OCI-LY7 (cell line): ENCODE results near the gene TGFBI. TPM values are rescaled to one million over a fixed set of nuclear protein-coding genes. Genes with fewer than 3 reads are reported as not detected.

Experiments
- BruUV-seq: library from RNA; stranded (reverse); fragments of 400-500 nt; replicated peaks from 2 replicates; lab custom pipeline; 2021; lab: Mats Ljungman, UMichigan
- CTCF ChIA-PET: fragments of 300-600 bp; sonication (Branson Sonifier 250); formaldehyde crosslinking; loops from one replicate; lab custom pipeline; 2022; ENCODE audit warnings: antibody characterized with exemption; ENCODE audit not compliant: unreplicated experiment; lab: Charles Lee
- POLR2A ChIA-PET: fragments of 300-600 bp; sonication (Branson Sonifier 250); formaldehyde crosslinking; loops from one replicate; lab custom pipeline; 2022; ENCODE audit warnings: antibody characterized with exemption; lab: Charles Lee
- DNase-seq: peaks from one replicate; pipeline ENCODE4 v3.0.0-alpha.2; 2015; ENCODE audit warnings: low spot score
- H2AFZ ChIP-seq: fragments of 200-600 bp; sonication (generic), shearing (Covaris generic); 2 replicates; pipeline ENCODE4 v1.6.1; 2014; ENCODE audit warnings: mild to moderate bottlenecking, antibody characterized with exemption, low read length, moderate library complexity
- H3K27ac ChIP-seq: fragments of 200-600 bp; sonication (generic); 2 replicates; pipeline ENCODE4 v1.5.1; 2014; ENCODE audit warnings: mixed run types, low read depth, mild to moderate bottlenecking, moderate library complexity, low read length, inconsistent platforms; ENCODE audit not compliant: poor library complexity, severe bottlenecking
- H3K36me3 ChIP-seq: fragments of 200-600 bp; sonication (generic); 2 replicates; pipeline ENCODE4 v1.6.1; 2014; ENCODE audit warnings: mild to moderate bottlenecking, antibody characterized with exemption, low read length, moderate library complexity, mixed read lengths; ENCODE audit not compliant: insufficient read depth
- H3K4me1 ChIP-seq: fragments of 200-600 bp; sonication (generic); 2 replicates; pipeline ENCODE4 v1.5.1; 2014; ENCODE audit warnings: mild to moderate bottlenecking, low read length; ENCODE audit not compliant: insufficient read depth, poor library complexity, severe bottlenecking
- H3K4me2 ChIP-seq: fragments of 200-600 bp; sonication (generic); 2 replicates; pipeline ENCODE4 v1.6.1; 2014; ENCODE audit warnings: mild to moderate bottlenecking, low read length
- H3K4me3 ChIP-seq: fragments of 200-600 bp; sonication (generic); 2 replicates; pipeline ENCODE4 v1.5.1; 2014; ENCODE audit warnings: mild to moderate bottlenecking, low read depth, low read length; ENCODE audit not compliant: poor library complexity, severe bottlenecking
- H3K79me2 ChIP-seq: fragments of 200-600 bp; sonication (generic); 2 replicates; pipeline ENCODE4 v1.6.1; 2016; ENCODE audit warnings: low read depth, mild to moderate bottlenecking, low read length, moderate library complexity, mixed read lengths; ENCODE audit not compliant: insufficient read depth
- H3K9me2 ChIP-seq: fragments of 200-600 bp; sonication (generic); 2 replicates; pipeline ENCODE4 v1.6.1; 2016; ENCODE audit warnings: mild to moderate bottlenecking, low read length, mixed read lengths; ENCODE audit not compliant: insufficient read depth
- H3K9me3 ChIP-seq: fragments of 200-600 bp; sonication (generic); 2 replicates; pipeline ENCODE4 v1.6.1; 2014; ENCODE audit warnings: mild to moderate bottlenecking, mixed run types, low read length, mixed read lengths
- H4K20me1 ChIP-seq: fragments of 200-600 bp; sonication (generic); 2 replicates; pipeline ENCODE4 v1.6.1; 2014; ENCODE audit warnings: mild to moderate bottlenecking, antibody characterized with exemption, low read length, moderate library complexity, mixed read lengths; ENCODE audit not compliant: insufficient read depth
- CTCF ChIP-seq: fragments of 200-600 bp; sonication (generic); conservative IDR thresholded peaks from 2 replicates; pipeline ENCODE4 v1.5.1; 2014; ENCODE audit warnings: mild to moderate bottlenecking, antibody characterized with exemption, low read length, moderate library complexity, mixed read lengths
- EZH2phosphoT487 ChIP-seq: fragments of 200-600 bp; sonication (generic); IDR thresholded peaks from 2 replicates; pipeline ENCODE4 v1.6.1; 2018; ENCODE audit warnings: low read depth, borderline replicate concordance, mild to moderate bottlenecking, mixed run types, antibody characterized with exemption, low read length, moderate library complexity, mixed read lengths
- intact Hi-C: fragments of 100-400 bp; cut with micrococcal nuclease; formaldehyde crosslinking; loops from one replicate; pipeline ENCODE4 v1.10.0; 2022; ENCODE audit not compliant: unreplicated experiment
- total RNA-seq, 2 experiments: library from RNA; depleted of rRNA in 1 of 2; stranded (reverse); fragments of >200 nt in 1 of 2; shearing (Covaris generic) in 1 of 2; gene quantifications; 2 replicates each; pipeline ENCODE4 v1.2.3, GENCODE V29; 2014 to 2022

Gene TGFBI
- total RNA-seq, 2 experiments from 2014 or later: not detected

GRCh38 chr5:136080483-136081216 lies 51.9 kb downstream of the TGFBI start:
- H3K4me2 ChIP-seq: no peak overlapping the region
- intact Hi-C loops: loop anchor here (5.0 kb wide), 1 partner anchor 92 kb away; no protein-coding TSS in a partner anchor
- peaks cover 3% of the 10 kb centered on the region for H3K4me1 ChIP-seq
- ChIA-PET POLR2A (interaction anchor here (1.0 to 1.2 kb wide), 3 partner anchors 20 to 54 kb away, joined by 3 read pairs; no protein-coding TSS in a partner anchor), CTCF (no interaction called here)
- H3K4me3 ChIP-seq: no peak overlapping the region
- TF ChIP-seq EZH2phosphoT487: no peak
- TF ChIP-seq CTCF: no peak
- no peaks in the 10 kb centered on the region for H3K79me2 ChIP-seq
- H3K36me3 ChIP-seq: no peaks in the 10 kb centered on the region
- DNase-seq: no peak
- H3K27ac ChIP-seq: no peak overlapping the region
- H3K9me3 ChIP-seq: no peaks in the 10 kb centered on the region
- H2AFZ ChIP-seq: no peak overlapping the region
- BruUV-seq: no TSS peak
- no peaks in the 10 kb centered on the region for H4K20me1 ChIP-seq
- no peaks in the 10 kb centered on the region for H3K9me2 ChIP-seq

- H4K20me1 ChIP-seq: no peaks in the 10 kb centered on the region
- H3K4me2 ChIP-seq: no peak overlapping the region
- no peak overlapping the region for H3K27ac ChIP-seq
- no peaks in the 10 kb centered on the region for H3K9me2 ChIP-seq
- peaks cover 3% of the 10 kb centered on the region for H3K4me1 ChIP-seq
- TF ChIP-seq EZH2phosphoT487 (no peak), CTCF (no peak)
- H3K36me3 ChIP-seq: no peaks in the 10 kb centered on the region
- no peak overlapping the region for H2AFZ ChIP-seq
- H3K9me3 ChIP-seq: no peaks in the 10 kb centered on the region
- no peak for DNase-seq
- POLR2A ChIA-PET: interaction anchor here (1.0 to 1.2 kb wide), 3 partner anchors 20 to 53 kb away, joined by 3 read pairs; no protein-coding TSS in a partner anchor
- BruUV-seq: no TSS peak
- H3K4me3 ChIP-seq: no peak overlapping the region
- CTCF ChIA-PET: no interaction called here
- intact Hi-C loops: loop anchor here (5.0 kb wide), 1 partner anchor 91 kb away; no protein-coding TSS in a partner anchor
- H3K79me2 ChIP-seq: no peaks in the 10 kb centered on the region
Measured at GRCh38 chr5:136081217-136081591, 52.4 kb downstream of the TGFBI start.
